Skeletal muscle tissue (tissue), 4 donors: ENCODE data around the gene GMCL2. TPM values are rescaled to one million over a fixed set of nuclear protein-coding genes. Genes with fewer than 3 reads are reported as not detected.
A peak's percentile ranks its signal among the peaks of the same experiment; 100 is the strongest.

ENCODE experiments used
- H3K27ac ChIP-seq: one replicate; pipeline ENCODE4 v1.7.0; 2013; ENCODE audit warnings: mild to moderate bottlenecking, low read depth, low read length, inconsistent platforms
- H3K27me3 ChIP-seq, 3 donors: one replicate each; pipeline ENCODE4 v1.7.0; 2013; ENCODE audit warnings: low read length in 3 of 3; ENCODE audit not compliant: control insufficient read depth in 3 of 3, insufficient read depth in 3 of 3
- H3K36me3 ChIP-seq, 3 donors: one replicate each; pipeline ENCODE4 v1.7.0; 2013; ENCODE audit warnings: low read length in 3 of 3; ENCODE audit not compliant: control insufficient read depth in 3 of 3, insufficient read depth in 3 of 3
- H3K4me1 ChIP-seq, 3 donors: one replicate each; pipeline ENCODE4 v1.7.0; 2013; ENCODE audit warnings: low read length in 3 of 3, mild to moderate bottlenecking in 3 of 3; ENCODE audit not compliant: control insufficient read depth in 3 of 3, insufficient read depth in 3 of 3
- H3K4me3 ChIP-seq, 3 donors: one replicate each; pipeline ENCODE4 v1.7.0; 2013; ENCODE audit warnings: low read length in 3 of 3
- H3K9ac ChIP-seq, 3 donors: one replicate each; pipeline ENCODE4 v1.7.0; 2013; ENCODE audit warnings: low read length in 3 of 3, mild to moderate bottlenecking in 3 of 3, moderate library complexity in 2 of 3, low read depth in 1 of 3
- H3K9me3 ChIP-seq, 3 donors: one replicate each; pipeline ENCODE4 v1.7.0; 2013; ENCODE audit warnings: low read length in 3 of 3; ENCODE audit not compliant: control insufficient read depth in 3 of 3
- total RNA-seq: library from RNA; depleted of rRNA; stranded (reverse); fragments of >200 nt; gene quantifications from one replicate; pipeline ENCODE4 v1.2.3, GENCODE V29; 2014
- donor health status: Osteomylitis.

GMCL2 gene
- total RNA-seq, 1 donor from 2014 or later = not detected

GRCh38 chr5:178208540-178209227 is 21.5 kb upstream of the GMCL2 start:
- Histone ChIP-seq H3K9ac (no peak overlapping the region), H3K4me1 (peaks cover 46 to 52% (median 46%) of the 10 kb centered on the region in 3 donors), H3K27ac (no peak overlapping the region), H3K9me3 (no peaks in the 10 kb centered on the region), H3K4me3 (no peak overlapping the region), H3K36me3 (peaks cover 60 to 71% (median 62%) of the 10 kb centered on the region in 3 donors), H3K27me3 (no peaks in the 10 kb centered on the region)

DNA sequence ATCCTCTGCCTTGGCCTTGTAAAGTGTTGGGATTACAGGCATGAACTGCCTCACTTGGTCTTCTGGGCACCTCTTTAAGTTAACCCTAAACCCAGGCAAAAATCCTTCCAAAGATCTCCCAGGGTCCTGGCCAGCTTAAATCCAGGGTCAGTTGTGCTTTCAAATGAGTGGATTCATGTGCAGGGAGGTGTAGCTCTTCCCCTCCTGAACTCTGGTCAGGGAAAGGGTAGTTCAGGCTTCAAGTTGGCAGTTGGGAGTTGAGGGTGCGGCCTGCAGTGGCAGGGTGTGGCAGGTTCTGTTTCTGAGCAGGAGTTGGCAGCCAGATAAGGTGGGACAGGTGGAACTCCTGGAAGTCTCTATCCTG is 20.7 kb upstream of the GMCL2 start:
- Histone ChIP-seq H3K36me3 (peaks cover 56 to 64% (median 57%) of the 10 kb centered on the region in 3 donors), H3K9me3 (no peaks in the 10 kb centered on the region), H3K27me3 (no peaks in the 10 kb centered on the region), H3K4me3 (no peak overlapping the region), H3K4me1 (peaks cover 38 to 45% (median 39%) of the 10 kb centered on the region in 3 donors), H3K27ac (peak overlapping the region; percentile 3), H3K9ac (peak overlapping the region in 1 of 3 donors; percentile 33)

- Histone ChIP-seq H3K4me3 (no peak overlapping the region), H3K9me3 (no peaks in the 10 kb centered on the region), H3K36me3 (peaks cover 51 to 58% (median 51%) of the 10 kb centered on the region in 3 donors), H3K27me3 (no peaks in the 10 kb centered on the region), H3K9ac (peak overlapping the region in 1 of 3 donors; percentile 33), H3K27ac (peak overlapping the region; percentile 86), H3K4me1 (peaks cover 33 to 40% (median 34%) of the 10 kb centered on the region in 3 donors)
These were observed 20.2 kb upstream of the GMCL2 start for GRCh38 chr5:178207183-178207916.

DNA sequence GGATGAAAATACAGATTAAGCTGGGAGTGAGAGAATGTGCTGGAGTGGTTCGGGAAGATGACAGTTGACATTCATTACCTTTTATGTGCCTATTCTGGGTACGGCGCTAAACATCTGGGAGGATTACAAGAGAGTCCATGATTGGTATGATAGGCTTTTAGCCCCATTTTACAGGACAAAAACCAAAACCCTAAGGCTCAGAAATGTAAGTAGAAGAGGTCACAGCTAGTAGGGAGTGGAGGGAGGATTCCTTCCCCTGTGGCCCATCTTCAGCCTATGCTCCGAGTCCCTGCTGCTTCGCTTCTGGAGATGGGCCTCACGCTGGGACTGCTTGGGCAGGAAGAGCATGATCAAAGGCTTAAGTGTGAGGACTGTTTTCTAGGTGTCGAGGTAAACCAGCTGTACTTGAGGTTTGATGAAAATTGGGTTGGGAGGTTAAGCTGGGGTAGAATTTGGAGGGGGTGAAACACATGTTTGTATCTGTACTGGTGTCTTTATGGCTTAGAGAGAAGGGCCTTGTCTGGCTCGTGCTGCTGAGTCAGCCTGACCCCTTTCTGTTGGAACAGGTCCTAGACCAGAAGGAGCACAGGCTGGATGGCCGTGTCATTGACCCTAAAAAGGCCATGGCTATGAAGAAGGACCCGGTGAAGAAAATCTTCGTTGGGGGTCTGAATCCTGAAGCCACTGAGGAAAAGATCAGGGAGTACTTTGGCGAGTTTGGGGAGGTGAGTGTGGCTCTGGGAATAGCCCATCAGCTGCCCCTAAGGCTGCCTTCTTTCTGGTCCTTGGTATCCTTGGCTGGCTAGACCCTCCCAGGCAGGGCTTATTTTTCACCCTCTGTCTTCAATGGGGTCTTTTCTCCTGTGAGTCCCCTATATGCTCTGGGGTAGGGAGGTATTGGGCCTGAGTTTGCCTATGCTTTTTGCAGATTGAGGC is 19.3 kb upstream of the GMCL2 start:
- Histone ChIP-seq H3K4me1 (peaks cover 32 to 34% (median 32%) of the 10 kb centered on the region in 3 donors), H3K9ac (peak overlapping the region; percentile 10 to 85 (median 45)), H3K27me3 (no peaks in the 10 kb centered on the region), H3K9me3 (no peaks in the 10 kb centered on the region), H3K27ac (peak overlapping the region; percentile 86), H3K4me3 (peak overlapping the region; percentile 91 to 92 (median 92)), H3K36me3 (peaks cover 42 to 49% (median 42%) of the 10 kb centered on the region in 3 donors)

- Histone ChIP-seq H3K4me3 (peak overlapping the region; percentile 91 to 92 (median 92)), H3K27me3 (no peaks in the 10 kb centered on the region), H3K36me3 (peaks cover 35 to 42% (median 36%) of the 10 kb centered on the region in 3 donors), H3K27ac (peak overlapping the region; percentile 86), H3K9me3 (no peaks in the 10 kb centered on the region), H3K4me1 (peaks cover 30 to 34% (median 32%) of the 10 kb centered on the region in 3 donors), H3K9ac (peak overlapping the region; percentile 85 to 92 (median 88))
These were observed 18.5 kb upstream of the GMCL2 start for GRCh38 chr5:178205749-178206047.

DNA sequence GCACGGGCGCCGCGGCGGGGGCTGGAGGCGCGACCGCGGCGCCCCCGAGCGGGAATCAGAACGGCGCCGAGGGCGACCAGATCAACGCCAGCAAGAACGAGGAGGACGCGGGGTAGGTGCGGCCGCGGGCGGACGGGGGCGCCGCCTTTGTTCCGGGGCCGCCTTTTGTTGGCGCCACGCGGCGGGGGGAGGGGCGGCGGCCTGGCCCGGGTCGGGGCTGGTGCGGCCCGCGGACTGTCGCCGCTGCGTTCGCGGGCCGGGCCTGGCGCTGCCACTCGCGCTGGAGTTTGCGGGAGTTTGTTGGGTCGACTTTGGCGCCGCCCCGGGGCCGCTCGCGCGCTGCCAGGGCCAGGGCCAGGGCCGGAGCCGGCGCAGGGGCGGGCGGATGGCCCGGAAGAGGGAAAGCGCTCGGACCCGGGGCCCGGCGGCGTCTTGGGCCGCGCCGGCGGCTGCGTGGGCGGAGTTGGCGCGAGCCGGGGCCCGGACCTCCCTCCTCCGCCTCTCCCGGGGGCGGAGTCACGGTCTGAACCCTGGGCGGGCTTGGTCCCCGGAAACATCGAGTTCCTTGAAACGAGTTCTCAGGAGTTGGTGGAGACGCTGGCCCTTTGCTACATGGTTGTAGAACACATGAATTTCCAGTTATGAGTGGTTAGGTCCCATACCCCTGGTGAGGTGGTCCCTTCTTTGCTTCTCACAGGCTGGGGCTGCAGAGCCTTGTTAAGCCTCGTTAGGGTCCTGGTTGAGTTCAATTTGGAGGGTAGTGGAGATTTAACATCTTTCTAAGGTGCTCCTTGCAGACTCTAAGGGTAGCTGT is 18.0 kb upstream of the GMCL2 start:
- peaks cover 30 to 34% (median 32%) of the 10 kb centered on the region in 3 donors for H3K4me1 ChIP-seq
- peaks cover 30 to 36% (median 31%) of the 10 kb centered on the region in 3 donors for H3K36me3 ChIP-seq
- no peaks in the 10 kb centered on the region for H3K9me3 ChIP-seq
- peak overlapping the region; percentile 91 to 92 (median 92) for H3K4me3 ChIP-seq
- peak overlapping the region; percentile 86 for H3K27ac ChIP-seq
- peak overlapping the region; percentile 85 to 92 (median 88) for H3K9ac ChIP-seq
- H3K27me3 ChIP-seq = no peaks in the 10 kb centered on the region

GRCh38 chr5:178204182-178204934 is 17.2 kb upstream of the GMCL2 start, which contains the start of gene HNRNPAB:
Gene HNRNPAB (plus strand): TSS chr5:178204533. CDS start chr5:178204838, 305 bp downstream.
- H3K9ac ChIP-seq = peak within 1 kb of the TSS; percentile 85 to 92 (median 88)
- no peaks in the 10 kb centered on the region for H3K9me3 ChIP-seq
- H3K4me3 ChIP-seq = peak within 1 kb of the TSS; percentile 91 to 92 (median 92)
- no peaks in the 10 kb centered on the region for H3K27me3 ChIP-seq
- peaks cover 30 to 34% (median 32%) of the 10 kb centered on the region in 3 donors for H3K4me1 ChIP-seq
- peak within 1 kb of the TSS; percentile 86 for H3K27ac ChIP-seq
- peaks cover 22 to 28% (median 23%) of the 10 kb centered on the region in 3 donors for H3K36me3 ChIP-seq

DNA sequence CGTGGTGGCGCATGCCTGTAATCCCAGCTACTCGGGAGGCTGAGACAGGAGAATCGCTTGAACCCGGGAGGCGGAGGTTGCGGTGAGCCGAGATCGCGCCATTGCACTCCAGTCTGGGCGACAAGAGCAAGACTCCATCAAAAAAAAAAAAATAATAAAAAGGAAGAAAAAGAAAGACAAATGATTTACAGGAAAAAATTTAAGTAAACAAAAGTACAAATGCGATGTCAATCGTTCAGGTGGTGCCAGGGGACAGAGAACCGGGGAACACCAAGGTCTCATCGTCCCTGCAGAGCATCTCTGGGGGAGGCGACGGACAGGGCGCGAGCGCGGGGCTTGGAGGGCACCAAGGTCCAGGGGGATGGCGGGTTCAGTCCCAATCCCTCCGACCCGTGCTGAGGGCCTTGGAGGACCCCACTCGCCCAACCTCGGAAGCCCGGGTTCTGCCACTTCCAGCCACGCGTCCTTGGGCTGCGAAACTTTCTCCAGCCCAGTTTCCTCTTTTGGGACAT is 16.6 kb upstream of the GMCL2 start:
- Histone ChIP-seq H3K27me3 (no peaks in the 10 kb centered on the region), H3K36me3 (peaks cover 15 to 22% (median 17%) of the 10 kb centered on the region in 3 donors), H3K9me3 (no peaks in the 10 kb centered on the region), H3K4me3 (peak overlapping the region; percentile 83 to 92 (median 91)), H3K27ac (no peak overlapping the region), H3K9ac (peak overlapping the region; percentile 27 to 92 (median 81)), H3K4me1 (peaks cover 30 to 34% (median 32%) of the 10 kb centered on the region in 3 donors)
